Endothelial cell of umbilical vein (primary cell): Measurements from ENCODE around the gene LRRIQ4. TPM values are rescaled to one million over a fixed set of nuclear protein-coding genes. Genes with fewer than 3 reads are reported as not detected.

Experiments
- BruUV-seq: library from RNA; stranded (reverse); fragments of 400-500 nt; replicated peaks from 2 replicates; lab custom pipeline; 2021; lab: Mats Ljungman, UMichigan
- CTCF ChIA-PET: fragments of 300-600, 350-600 bp; sonication (Branson Sonifier 250); formaldehyde crosslinking; loops from one replicate; lab custom pipeline; 2021; ENCODE audit warnings: antibody characterized with exemption, inconsistent platforms; lab: Charles Lee
- POLR2A ChIA-PET: fragments of 300-600, 350-600 bp; sonication (Branson Sonifier 250); formaldehyde crosslinking; loops from one replicate; lab custom pipeline; 2021; ENCODE audit warnings: antibody characterized with exemption, inconsistent platforms; lab: Charles Lee
- DNase-seq: peaks from one replicate; pipeline ENCODE4 v3.0.0-alpha.2; 2011; ENCODE audit warnings: low read depth, low spot score
- FAIRE-seq: peaks from 2 replicates; lab custom pipeline; 2011; peaks lifted over from hg19 to GRCh38; lab: Jason Lieb, UNC
- H2AFZ ChIP-seq: 2 replicates; pipeline ENCODE4 v1.6.0; 2012; ENCODE audit warnings: low read depth, low read length, control low read depth, inconsistent platforms
- H3K27ac ChIP-seq: 2 replicates; pipeline ENCODE4 v1.5.1; 2011; ENCODE audit warnings: low read depth, mild to moderate bottlenecking, control low read depth, low read length, moderate library complexity; ENCODE audit not compliant: insufficient read depth
- H3K27me3 ChIP-seq, 2 experiments: 2 replicates each; pipeline versions ENCODE4 v1.6.0 to v1.6.1; 2011; ENCODE audit warnings: low read length in 2 of 2, mixed read lengths in 1 of 2; ENCODE audit not compliant: control insufficient read depth in 2 of 2, insufficient read depth in 2 of 2
- H3K36me3 ChIP-seq, 2 experiments: 2 replicates in 1 of 2; 3 replicates in 1 of 2; pipeline ENCODE4 v1.5.1; 2011; ENCODE audit warnings: low read length in 2 of 2, mild to moderate bottlenecking in 1 of 2, moderate library complexity in 1 of 2; ENCODE audit not compliant: control insufficient read depth in 2 of 2, insufficient read depth in 2 of 2; ENCODE audit errors: extremely low read depth in 1 of 2
- H3K4me1 ChIP-seq: 3 replicates; pipeline ENCODE4 v1.5.1; 2011; ENCODE audit warnings: mild to moderate bottlenecking, low read length; ENCODE audit not compliant: control insufficient read depth, insufficient read depth; ENCODE audit errors: extremely low read depth
- H3K4me2 ChIP-seq: 2 replicates; pipeline ENCODE4 v1.6.1; 2011; ENCODE audit warnings: low read length, control low read depth, mixed read lengths; ENCODE audit not compliant: insufficient read depth
- H3K4me3 ChIP-seq, 3 experiments: fragments of 200-600 bp in 1 of 3; sonication (generic), shearing (Covaris generic) in 1 of 3; replicated peaks in 1 of 3; 2 replicates each; pipeline ENCODE4 v1.5.1; 2011 to 2016; ENCODE audit warnings: control low read depth in 3 of 3, low read length in 3 of 3, mild to moderate bottlenecking in 2 of 3, inconsistent platforms in 1 of 3, low read depth in 1 of 3, moderate library complexity in 1 of 3; ENCODE audit not compliant: insufficient read depth in 1 of 3
- H3K79me2 ChIP-seq: 2 replicates; pipeline ENCODE4 v1.6.0; 2012; ENCODE audit warnings: low read length, inconsistent platforms; ENCODE audit not compliant: control insufficient read depth, insufficient read depth
- H3K9ac ChIP-seq: replicated peaks from 2 replicates; pipeline ENCODE3; 2011; ENCODE audit warnings: low read length, control low read depth; ENCODE audit not compliant: insufficient read depth; ENCODE audit errors: extremely low read depth
- H3K9me1 ChIP-seq: replicated peaks from 3 replicates; pipeline ENCODE4 v1.6.0; 2011; ENCODE audit warnings: mild to moderate bottlenecking, low read length; ENCODE audit not compliant: control insufficient read depth, insufficient read depth; ENCODE audit errors: extremely low read depth
- H3K9me3 ChIP-seq: replicated peaks from 2 replicates; pipeline ENCODE4 v1.5.1; 2012; ENCODE audit warnings: low read length, inconsistent platforms; ENCODE audit not compliant: control insufficient read depth, insufficient read depth
- H4K20me1 ChIP-seq: replicated peaks from 2 replicates; pipeline ENCODE3; 2011; ENCODE audit warnings: mild to moderate bottlenecking, low read length; ENCODE audit not compliant: control insufficient read depth, insufficient read depth; ENCODE audit errors: extremely low read depth
- CTCF ChIP-seq, 2 donors: IDR thresholded peaks; 1 replicate in 1 of 2; 2 replicates in 1 of 2; pipeline ENCODE4 v1.5.1; 2011; ENCODE audit warnings: low read length in 2 of 2, mild to moderate bottlenecking in 2 of 2, moderate library complexity in 2 of 2, control low read depth in 1 of 2, inconsistent platforms in 1 of 2, low read depth in 1 of 2; ENCODE audit not compliant: insufficient read depth in 1 of 2; ENCODE audit errors: extremely low read depth in 1 of 2
- FOS ChIP-seq: IDR thresholded peaks from 2 replicates; pipeline ENCODE4 v1.6.1; 2011; ENCODE audit warnings: mild to moderate bottlenecking, low read length, moderate library complexity, borderline replicate concordance; ENCODE audit not compliant: insufficient read depth
- JUN ChIP-seq: IDR thresholded peaks from 2 replicates; pipeline ENCODE4 v1.6.1; 2011; ENCODE audit warnings: borderline replicate concordance, low read depth; ENCODE audit not compliant: insufficient read length, insufficient read depth
- MYC ChIP-seq: IDR thresholded peaks from one replicate; pipeline ENCODE4 v1.6.1; 2011; ENCODE audit warnings: mild to moderate bottlenecking, low read depth, low read length
- POLR2A ChIP-seq: IDR thresholded peaks from 2 replicates; pipeline ENCODE4 v1.6.1; 2012; ENCODE audit warnings: low read depth, mild to moderate bottlenecking, control low read depth, low read length
- dilution Hi-C: fragments of 300-500 bp; cut with MboI; formaldehyde crosslinking; loops from one replicate; pipeline ENCODE4 v1.15.0; 2019; ENCODE audit warnings: low sequenced_read_pairs; ENCODE audit not compliant: extremely low pct_ligation_motif_present
- intact Hi-C: fragments of 100-400 bp; cut with micrococcal nuclease; formaldehyde crosslinking; loops from one replicate; pipeline ENCODE4 v1.10.0; 2022
- polyA plus RNA-seq, 4 experiments: library from polyadenylated mRNA; depleted of rRNA in 3 of 4; stranded (reverse) in 3 of 4; unstranded in 1 of 4; fragments of >200 nt; gene quantifications; 2 replicates each; pipeline versions ENCODE4 v1.2.1 to v1.2.3, GENCODE V29; 2011 to 2012; ENCODE audit warnings: missing spikeins in 1 of 4
- total RNA-seq: library from RNA; stranded (reverse); gene quantifications from 2 replicates; pipeline ENCODE4 v1.2.3, GENCODE V29; 2021

Gene LRRIQ4
- total and polyA plus RNA-seq, 2 donors (not counting 3 experiments of a cell fraction or from before 2014, with no cell fraction given): 0.04 TPM; not detected in 1

- Histone ChIP-seq H4K20me1 (no peaks in the 10 kb centered on the region), H2AFZ (peak overlapping the region; percentile 95), H3K27ac (no peak overlapping the region), H3K4me3 (peak overlapping the region; percentile 11 to 48 (median 44)), H3K4me1 (peaks cover 15% of the 10 kb centered on the region), H3K27me3 (no peaks in the 10 kb centered on the region), H3K9me3 (peaks cover 4% of the 10 kb centered on the region), H3K79me2 (no peaks in the 10 kb centered on the region), H3K9me1 (no peaks in the 10 kb centered on the region), H3K4me2 (peak overlapping the region; percentile 74), H3K9ac (peak overlapping the region; percentile 22), H3K36me3 (no peaks in the 10 kb centered on the region)
- DNase-seq (peak; percentile 45), FAIRE-seq (no peak)
- POLR2A ChIA-PET: no interaction called here
- intact Hi-C loops (loop anchor here (1.0 to 2.0 kb wide), 2 partner anchors 39 to 155 kb away; partner anchors contain the start of genes MYNN and SEC62), dilution Hi-C loops (no loop called here)
- BruUV-seq: no TSS peak
- CTCF ChIA-PET: interaction anchor here (1.3 to 1.8 kb wide), 2 partner anchors 12 to 14 kb away, joined by 3 to 5 read pairs; no protein-coding TSS in a partner anchor
- TF ChIP-seq CTCF (IDR thresholded peaks at IDR 0.05; ENCODE audit: extremely low read depth in 1 of 2, insufficient read depth in 1 of 2, low read depth in 1 of 2, low read length in 2 of 2) (no peak), MYC (no peak), POLR2A (no peak), JUN (no peak), FOS (no peak)
Measured at GRCh38 chr3:169811631-169812331, 889 bp upstream of the LRRIQ4 start.
